Stimulated activated CD8-positive, alpha-beta memory T cell treated with anti-CD3 and anti-CD28 coated beads, Interleukin-7, amount 100 ng/mL, for 24 hours (primary cell): ENCODE results near the gene GTF3C4.

Experiments
- DNase-seq: peaks from one replicate; pipeline ENCODE4 v3.0.0-alpha.2; 2020; ENCODE audit warnings: low read depth

GTF3C4 gene

GRCh38 chr9:132731230-132731629 lies 61.0 kb downstream of the GTF3C4 start:
- DNase-seq: no peak

- no peak for DNase-seq
These were observed 62.3 kb downstream of the GTF3C4 start for GRCh38 chr9:132732326-132733259.

GRCh38 chr9:132733260-132733815 lies 63.1 kb downstream of the GTF3C4 start:
- DNase-seq: no peak

GRCh38 chr9:132739710-132740310 lies 69.5 kb downstream of the GTF3C4 start:
- no peak for DNase-seq

- no peak for DNase-seq
These were observed 70.5 kb downstream of the GTF3C4 start for GRCh38 chr9:132740526-132741309.

- DNase-seq: no peak
These were observed 72.6 kb downstream of the GTF3C4 start for GRCh38 chr9:132742821-132743311.

DNA sequence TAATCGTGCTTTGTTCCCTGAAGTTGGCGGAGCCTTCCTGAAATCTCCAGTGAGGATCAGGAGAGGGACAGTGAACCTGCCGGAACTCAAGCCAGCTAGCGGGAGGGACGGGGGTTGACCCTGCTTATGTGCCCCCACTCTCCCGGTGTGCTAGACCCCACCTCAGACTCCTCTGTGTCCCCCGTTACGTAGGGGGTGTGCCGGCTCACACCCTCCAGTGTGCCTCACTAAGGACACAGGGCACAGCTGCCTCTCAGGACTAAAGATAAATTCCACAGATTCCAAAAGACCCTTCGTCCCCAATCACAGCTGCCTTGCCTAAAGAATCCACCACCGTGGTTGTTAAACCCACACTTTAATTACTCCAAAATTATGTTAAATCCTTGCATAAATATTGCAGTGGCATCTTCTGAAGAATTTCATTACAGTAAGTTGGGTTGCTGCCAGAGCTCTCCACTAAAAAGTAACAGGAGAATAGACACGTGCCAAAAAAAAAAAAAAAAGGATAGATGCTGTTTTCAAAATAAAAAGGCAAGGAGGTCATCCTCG lies 73.7 kb downstream of the GTF3C4 start:
- DNase-seq: no peak
